Activated CD8-positive, alpha-beta memory T cell treated with anti-CD3 and anti-CD28 coated beads for 24 hours (primary cell): Measurements from ENCODE around the gene CTNNA3.

ENCODE experiments used
- DNase-seq: peaks from one replicate; pipeline ENCODE4 v3.0.0-alpha.2; 2020

Gene CTNNA3

GRCh38 chr10:67308912-67309311 lies 387.1 kb downstream of the CTNNA3 start:
- no peak for DNase-seq

GRCh38 chr10:67306588-67307205 lies 389.3 kb downstream of the CTNNA3 start:
- no peak for DNase-seq

GRCh38 chr10:67302701-67303100 lies 393.3 kb downstream of the CTNNA3 start:
- DNase-seq = no peak

DNA sequence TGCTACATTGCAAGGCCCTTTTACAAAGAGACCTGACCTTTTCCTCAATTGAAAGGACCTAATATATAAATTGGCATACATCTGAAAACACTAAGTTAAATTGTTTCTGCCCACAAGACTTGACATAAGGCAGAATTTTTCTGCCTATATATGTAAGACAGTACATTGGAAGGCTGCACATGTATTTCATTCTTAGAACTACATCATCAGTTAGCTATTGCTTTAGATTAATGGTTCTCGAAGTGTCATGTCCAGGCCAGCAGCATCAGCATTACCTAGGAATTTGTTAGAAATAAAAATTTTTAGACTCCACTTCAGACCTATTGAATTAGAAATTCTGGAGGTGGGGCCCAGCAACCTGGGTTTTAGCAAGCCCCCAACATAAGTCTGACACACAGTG lies 396.2 kb downstream of the CTNNA3 start:
- DNase-seq = no peak

GRCh38 chr10:67297637-67298181 lies 398.3 kb downstream of the CTNNA3 start:
- DNase-seq = no peak

DNA sequence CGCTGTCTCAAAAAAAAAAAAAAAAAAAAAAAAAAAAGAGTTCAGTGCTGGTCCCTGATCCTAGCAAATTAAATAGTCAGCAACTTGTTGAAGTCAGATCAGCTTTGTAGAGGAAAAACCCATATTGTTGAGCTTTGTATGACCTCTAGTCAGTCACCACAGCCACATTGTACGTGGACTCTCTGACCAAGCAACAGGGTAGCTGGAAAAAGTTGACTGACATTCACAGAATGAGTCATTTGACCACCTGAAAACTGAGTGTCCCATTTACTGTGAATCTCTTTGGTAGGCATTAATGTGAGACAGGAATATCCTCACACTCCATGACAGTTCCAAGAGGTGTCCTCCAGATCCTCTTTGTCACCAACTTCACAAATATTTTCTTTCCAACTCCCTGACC lies 399.1 kb downstream of the CTNNA3 start:
- no peak for DNase-seq

DNA sequence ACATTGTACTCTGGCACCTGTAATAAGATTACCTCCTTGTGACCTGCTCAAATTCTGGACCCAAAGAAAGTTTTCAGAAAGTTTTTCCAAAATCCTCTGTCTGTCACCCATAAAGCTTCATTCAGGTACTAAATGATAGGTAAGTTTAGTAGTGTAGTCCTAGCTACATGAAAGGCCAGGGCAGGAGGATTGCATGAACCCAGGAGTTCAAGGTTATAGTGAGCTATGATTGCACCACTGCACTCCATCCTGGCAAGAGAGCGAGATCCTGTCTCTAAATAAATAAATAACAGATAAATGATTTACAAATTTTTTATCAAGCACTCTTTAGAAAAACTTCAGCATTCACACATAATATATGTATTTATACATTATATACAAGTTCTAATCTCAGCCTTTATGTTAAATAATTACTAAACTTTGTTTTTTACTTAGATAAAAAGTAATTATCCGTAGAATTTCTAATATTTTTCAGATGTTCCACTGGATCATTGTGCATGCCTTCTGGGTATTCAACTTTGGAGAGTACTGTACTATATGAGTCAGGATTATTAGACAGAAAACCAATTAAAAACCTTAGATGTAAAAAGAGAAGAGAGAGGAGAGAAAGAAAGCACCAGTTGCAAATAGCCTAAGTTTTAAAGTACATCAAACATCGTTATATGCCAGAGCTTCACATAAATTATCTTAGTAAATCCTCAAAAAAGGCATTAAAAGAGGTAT lies 407.1 kb downstream of the CTNNA3 start:
- DNase-seq = no peak

GRCh38 chr10:67284589-67284988 lies 411.4 kb downstream of the CTNNA3 start:
- no peak for DNase-seq

- DNase-seq = no peak
These were observed 413.1 kb downstream of the CTNNA3 start for GRCh38 chr10:67282871-67283270.

GRCh38 chr10:67280405-67280804 lies 415.6 kb downstream of the CTNNA3 start:
- no peak for DNase-seq

- DNase-seq = no peak
These were observed 418.6 kb downstream of the CTNNA3 start for GRCh38 chr10:67277402-67277801.

DNA sequence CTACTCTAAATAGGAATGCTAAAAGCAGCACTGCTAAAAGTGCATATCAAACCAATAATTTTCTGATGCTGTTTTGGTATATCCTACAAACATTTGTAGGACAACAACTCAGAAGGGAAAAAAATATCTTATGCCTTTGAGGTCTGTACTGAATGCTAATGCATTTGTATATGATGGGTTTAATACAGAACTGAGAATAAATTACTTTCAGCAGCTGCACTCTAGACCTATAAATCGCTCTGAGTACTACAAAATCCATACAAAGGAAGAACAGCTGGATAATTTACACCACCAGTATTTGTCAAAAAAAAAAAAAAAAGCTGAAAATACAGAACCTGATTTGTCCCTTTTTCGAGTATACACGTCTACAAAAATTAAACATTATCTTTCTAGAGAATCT lies 426.2 kb downstream of the CTNNA3 start:
- no peak for DNase-seq

DNA sequence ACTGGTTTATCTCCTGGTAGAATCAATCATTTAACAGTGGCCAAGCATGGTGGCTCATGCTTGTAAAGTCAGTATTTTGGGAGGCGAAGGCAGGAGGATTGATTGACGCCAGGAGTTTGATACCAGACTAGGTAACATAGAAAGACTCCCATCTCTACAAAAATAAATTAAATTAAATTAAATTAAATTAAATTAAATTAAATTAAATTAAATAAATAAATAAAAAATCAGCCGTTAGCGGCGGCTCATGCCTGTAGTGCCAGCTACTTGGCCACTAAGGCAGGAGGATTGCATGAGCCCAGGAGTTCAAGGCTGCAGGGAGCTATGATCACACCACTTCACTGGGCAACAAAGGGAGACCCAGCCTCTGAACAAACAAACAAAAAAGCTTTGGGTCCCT lies 427.8 kb downstream of the CTNNA3 start:
- DNase-seq = no peak

DNA sequence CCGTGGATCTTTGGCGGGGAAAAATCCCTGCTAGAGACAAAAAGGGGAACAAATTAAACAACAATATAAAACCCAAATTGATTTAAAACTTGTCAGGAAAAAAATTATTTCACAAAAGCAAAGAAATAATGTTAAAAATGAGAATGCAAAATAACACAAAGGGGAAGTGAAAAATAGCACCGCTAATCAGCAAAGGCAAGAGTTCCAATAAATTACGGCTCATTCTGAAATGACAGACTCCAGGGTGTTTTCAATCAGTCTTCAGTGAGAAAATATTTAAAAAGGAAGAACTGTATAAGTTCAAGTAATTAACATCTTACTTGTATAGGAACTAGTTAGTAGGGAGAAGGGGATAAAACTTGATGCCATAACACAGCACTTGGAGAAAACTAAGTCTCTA lies 433.3 kb downstream of the CTNNA3 start:
- no peak for DNase-seq

DNA sequence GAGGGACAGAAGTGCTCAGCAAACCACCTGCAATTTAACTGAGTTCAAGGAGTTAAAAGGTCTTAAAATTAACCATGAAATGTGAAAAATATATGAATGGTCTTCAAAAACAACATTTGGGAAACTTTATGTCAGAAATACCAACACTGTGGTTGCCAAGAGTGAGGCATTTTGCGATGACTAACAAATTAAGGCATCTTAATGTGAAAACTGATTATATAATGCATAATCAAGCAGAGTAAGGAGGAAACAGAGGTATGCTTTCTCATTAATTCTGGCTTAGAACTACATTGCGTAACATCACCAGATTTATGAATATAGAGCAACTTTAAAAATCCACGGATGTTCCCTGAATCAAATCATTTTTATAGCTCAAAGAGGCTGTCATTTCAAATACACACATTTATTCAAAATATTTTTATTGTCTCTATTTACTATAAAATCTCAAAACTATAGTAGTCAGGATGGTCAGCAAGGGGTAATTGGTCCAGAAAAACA lies 434.6 kb downstream of the CTNNA3 start:
- DNase-seq = no peak

DNA sequence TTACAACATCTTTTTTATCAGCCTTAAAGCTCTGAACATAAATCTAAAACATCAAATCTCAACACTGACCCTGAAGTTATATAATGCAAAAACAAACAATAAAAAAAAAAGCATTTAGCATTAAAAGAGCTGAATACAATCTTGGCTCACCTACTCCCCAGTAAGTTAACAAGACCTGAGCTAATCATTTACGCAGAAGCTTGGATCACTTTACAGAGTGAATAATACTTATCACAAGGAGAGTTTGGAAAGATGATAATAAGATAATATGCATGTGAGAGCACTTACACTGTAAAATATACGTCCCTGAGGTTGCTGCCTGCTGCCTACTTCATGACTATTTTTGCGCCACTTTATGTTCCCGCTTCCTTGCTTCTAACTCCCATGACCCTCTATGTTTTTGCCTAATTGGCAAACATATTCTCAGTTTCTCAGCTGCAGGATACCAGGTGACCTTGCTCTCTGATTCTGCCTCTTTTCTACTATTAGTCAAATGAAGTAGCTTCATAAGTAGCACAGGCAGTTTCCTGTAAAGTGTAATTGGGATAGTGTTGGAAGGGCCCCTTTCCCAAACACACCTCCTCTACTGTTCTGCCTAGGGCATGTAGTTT lies 436.6 kb downstream of the CTNNA3 start:
- no peak for DNase-seq

DNA sequence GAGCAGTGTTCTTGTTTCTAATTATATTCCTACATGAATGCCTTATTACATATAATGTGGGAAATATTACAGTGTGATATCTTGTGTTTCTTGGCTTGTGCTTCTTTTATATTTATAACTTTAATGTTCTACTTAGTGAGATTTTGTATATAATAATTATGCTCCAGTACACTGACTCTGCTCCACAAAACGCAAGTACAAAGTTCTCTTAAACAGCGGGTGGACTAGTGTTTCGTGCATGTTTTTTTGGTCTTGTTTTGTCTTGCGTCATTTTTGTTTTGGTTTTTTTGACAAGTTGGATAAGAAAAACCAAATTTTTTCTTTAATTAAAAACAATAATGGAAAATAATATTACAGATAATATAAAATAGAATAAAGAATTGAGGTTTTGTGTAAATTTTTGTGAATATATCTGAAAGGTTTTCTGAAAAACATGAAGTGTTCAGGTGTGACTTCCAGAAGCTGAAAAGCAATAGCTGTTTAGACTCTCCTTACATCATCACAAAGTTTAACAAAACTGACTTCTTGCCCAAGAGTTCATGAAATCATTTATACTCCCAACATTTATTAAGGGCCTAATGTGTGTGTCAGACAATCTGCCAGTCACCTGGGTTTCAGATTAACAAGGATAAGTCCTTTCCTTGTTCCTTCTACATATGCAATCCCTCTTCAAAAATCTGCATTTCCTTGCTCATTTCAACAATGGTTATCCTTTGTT lies 438.4 kb downstream of the CTNNA3 start:
- no peak for DNase-seq

GRCh38 chr10:67257018-67257417 lies 439.0 kb downstream of the CTNNA3 start:
- DNase-seq = no peak

DNA sequence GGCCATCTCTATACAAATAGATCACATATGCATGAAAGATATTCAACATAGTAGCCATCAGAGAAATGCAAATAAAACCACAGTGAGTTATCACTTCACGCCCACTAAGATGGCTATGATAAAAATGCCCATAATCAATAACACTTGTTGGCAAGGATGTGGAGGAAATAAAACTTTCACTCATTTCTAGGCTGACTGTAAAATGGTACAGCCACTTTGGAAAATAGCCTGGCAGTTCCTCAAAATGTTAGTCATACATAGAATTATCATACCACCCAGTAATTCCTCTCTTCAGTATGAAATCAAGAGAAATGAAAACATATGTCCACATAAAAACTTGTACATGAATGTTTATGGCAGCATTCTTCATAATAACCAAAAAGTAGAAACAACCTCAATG lies 445.3 kb downstream of the CTNNA3 start:
- DNase-seq = no peak

- DNase-seq = no peak
These were observed 449.9 kb downstream of the CTNNA3 start for GRCh38 chr10:67246066-67246555.

- DNase-seq = no peak
These were observed 453.5 kb downstream of the CTNNA3 start for GRCh38 chr10:67242528-67242927.

GRCh38 chr10:67241451-67241850 lies 454.5 kb downstream of the CTNNA3 start:
- no peak for DNase-seq

DNA sequence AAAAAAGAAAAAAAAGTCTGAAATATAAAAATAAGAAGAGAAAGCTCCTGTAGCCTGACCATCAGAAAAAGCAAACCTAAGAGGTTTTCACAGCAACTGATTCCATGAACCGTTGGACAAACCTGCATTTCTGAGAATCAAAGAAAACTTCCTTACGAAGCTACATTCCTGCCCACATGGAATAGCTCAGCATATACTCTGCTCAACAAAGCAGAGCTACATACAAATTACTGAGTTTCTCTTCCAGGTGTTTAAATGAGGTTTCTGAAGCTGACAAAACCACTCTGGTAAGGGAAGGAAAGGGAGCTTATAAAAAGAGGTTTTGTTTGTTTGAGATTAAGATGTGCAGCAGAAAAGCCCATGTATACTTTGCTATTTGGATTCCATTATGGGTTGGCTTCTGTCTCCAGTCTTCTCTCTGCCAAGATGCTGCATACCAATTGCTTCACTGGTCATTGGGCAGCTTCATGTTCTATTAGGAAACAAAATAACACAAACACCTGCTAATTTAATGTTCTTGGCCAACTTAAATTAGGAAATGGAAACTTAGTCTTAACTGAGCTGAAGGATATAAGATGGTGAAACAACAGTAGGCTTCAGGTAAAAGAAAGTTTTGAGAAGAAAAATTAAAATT lies 456.0 kb downstream of the CTNNA3 start:
- DNase-seq = no peak
